H1 (cell line): ENCODE results near the gene TGFBI. TPM values are rescaled to one million over a fixed set of nuclear protein-coding genes. Genes with fewer than 3 reads are reported as not detected.

Source experiments
- CTCF ChIA-PET: fragments of 300-600 bp; sonication (Branson Sonifier 250); formaldehyde crosslinking; loops from one replicate; lab custom pipeline; 2021; ENCODE audit not compliant: partially characterized antibody; lab: Charles Lee
- POLR2A ChIA-PET: fragments of 300-600 bp; sonication (Branson Sonifier 250); formaldehyde crosslinking; loops from one replicate; lab custom pipeline; 2021; ENCODE audit warnings: inconsistent platforms; ENCODE audit not compliant: partially characterized antibody; lab: Charles Lee
- DNase-seq, 2 experiments: peaks; one replicate each; pipeline versions ENCODE4 v3.0.0 to v3.0.0-alpha.2; 2010 to 2022; ENCODE audit warnings: low spot score in 2 of 2, low read depth in 1 of 2, mixed read lengths in 1 of 2
- FAIRE-seq: peaks from 2 replicates; lab custom pipeline; 2011; peaks lifted over from hg19 to GRCh38; lab: Jason Lieb, UNC
- H2AFZ ChIP-seq: 2 replicates; pipeline ENCODE4 v1.8.1; 2012; ENCODE audit warnings: low read length, inconsistent platforms
- H2AK5ac ChIP-seq: 2 replicates; pipeline ENCODE4 v1.6.1; 2013; ENCODE audit warnings: low read depth, low read length
- H2BK120ac ChIP-seq: replicated peaks from 2 replicates; pipeline ENCODE3; 2013; ENCODE audit warnings: low read depth, low read length, inconsistent platforms
- H2BK12ac ChIP-seq: 2 replicates; pipeline ENCODE4 v1.6.1; 2013; ENCODE audit warnings: low read depth, low read length
- H2BK15ac ChIP-seq: 2 replicates; pipeline ENCODE4 v1.6.1; 2013; ENCODE audit warnings: low read length
- H2BK20ac ChIP-seq: 2 replicates; pipeline ENCODE4 v1.6.1; 2013; ENCODE audit warnings: low read length
- H2BK5ac ChIP-seq: 2 replicates; pipeline ENCODE4 v1.6.1; 2013; ENCODE audit warnings: low read depth, low read length
- H3K14ac ChIP-seq: 2 replicates; pipeline ENCODE4 v1.6.1; 2013; ENCODE audit warnings: inconsistent platforms; ENCODE audit not compliant: insufficient read length
- H3K18ac ChIP-seq: 2 replicates; pipeline ENCODE4 v1.6.1; 2013; ENCODE audit warnings: low read length; ENCODE audit errors: extremely low read depth
- H3K23ac ChIP-seq: 2 replicates; pipeline ENCODE4 v1.6.1; 2013; ENCODE audit warnings: inconsistent platforms; ENCODE audit not compliant: insufficient read length
- H3K23me2 ChIP-seq: 2 replicates; pipeline ENCODE4 v1.6.1; 2013; ENCODE audit warnings: low read depth, low read length
- H3K27ac ChIP-seq: 2 replicates; pipeline ENCODE4 v1.6.1; 2011; ENCODE audit warnings: low read depth, low read length, inconsistent platforms
- H3K27me3 ChIP-seq, 4 experiments: replicated peaks in 1 of 4; 1 replicate in 1 of 4; 2 replicates in 3 of 4; pipeline versions ENCODE4 v1.6.1 to v1.8.1; 2011 to 2013; ENCODE audit warnings: low read length in 3 of 4, mild to moderate bottlenecking in 3 of 4, inconsistent platforms in 2 of 4, mixed read lengths in 2 of 4, moderate library complexity in 1 of 4; ENCODE audit not compliant: control insufficient read depth in 3 of 4, insufficient read depth in 3 of 4; ENCODE audit errors: extremely low read depth in 1 of 4
- H3K36me3 ChIP-seq, 4 experiments: 2 replicates each; pipeline versions ENCODE4 v1.6.1 to v1.8.1; 2011 to 2013; ENCODE audit warnings: mild to moderate bottlenecking in 4 of 4, low read length in 3 of 4, moderate library complexity in 2 of 4, control low read depth in 1 of 4, inconsistent platforms in 1 of 4; ENCODE audit not compliant: insufficient read depth in 4 of 4, control insufficient read depth in 2 of 4
- H3K4ac ChIP-seq: replicated peaks from 2 replicates; pipeline ENCODE3; 2013; ENCODE audit warnings: low read length, low read depth, mixed read lengths, inconsistent platforms; ENCODE audit not compliant: insufficient read length
- H3K4me1 ChIP-seq, 4 experiments: replicated peaks in 1 of 4; 1 replicate in 1 of 4; 2 replicates in 3 of 4; pipeline versions ENCODE4 v1.6.1 to v1.8.1; 2011 to 2013; ENCODE audit warnings: low read length in 3 of 4, inconsistent platforms in 2 of 4, mixed read lengths in 1 of 4; ENCODE audit not compliant: insufficient read depth in 4 of 4, control insufficient read depth in 3 of 4
- H3K4me2 ChIP-seq, 2 experiments: 2 replicates each; pipeline versions ENCODE4 v1.6.1 to v1.8.1; 2011 to 2013; ENCODE audit warnings: low read depth in 2 of 2, low read length in 2 of 2, control low read depth in 1 of 2, inconsistent platforms in 1 of 2, mild to moderate bottlenecking in 1 of 2; ENCODE audit not compliant: insufficient read depth in 1 of 2
- H3K4me3 ChIP-seq, 4 experiments: fragments of 200-600, 300-600 bp in 1 of 4; sonication (generic), shearing (Covaris generic), sonication (Bioruptor Twin) in 1 of 4; 2 replicates each; pipeline versions ENCODE4 v1.5.1 to v1.8.1; 2011 to 2016; ENCODE audit warnings: low read length in 4 of 4, low read depth in 3 of 4, control low read depth in 2 of 4, inconsistent platforms in 2 of 4, mild to moderate bottlenecking in 2 of 4, mixed read lengths in 1 of 4, moderate library complexity in 1 of 4; ENCODE audit not compliant: insufficient read depth in 2 of 4; ENCODE audit errors: extremely low read depth in 1 of 4
- H3K56ac ChIP-seq: replicated peaks from 2 replicates; pipeline ENCODE3; 2013; ENCODE audit warnings: low read depth, mild to moderate bottlenecking, mixed read lengths, low read length, inconsistent platforms; ENCODE audit not compliant: insufficient read length
- H3K79me1 ChIP-seq: 2 replicates; pipeline ENCODE4 v1.6.1; 2013; ENCODE audit warnings: low read depth, low read length, control low read depth
- H3K79me2 ChIP-seq, 2 experiments: 2 replicates each; pipeline versions ENCODE4 v1.6.1 to v1.8.1; 2012 to 2013; ENCODE audit warnings: low read length in 2 of 2, mild to moderate bottlenecking in 2 of 2, inconsistent platforms in 1 of 2; ENCODE audit not compliant: insufficient read depth in 2 of 2, control insufficient read depth in 1 of 2
- H3K9ac ChIP-seq, 4 experiments: replicated peaks in 1 of 4; 1 replicate in 1 of 4; 2 replicates in 3 of 4; pipeline versions ENCODE4 v1.6.1 to v1.8.1; 2011 to 2013; ENCODE audit warnings: low read depth in 3 of 4, low read length in 3 of 4, control low read depth in 2 of 4, mild to moderate bottlenecking in 2 of 4, moderate library complexity in 2 of 4, inconsistent platforms in 1 of 4; ENCODE audit errors: extremely low read depth in 1 of 4
- H3K9me3 ChIP-seq, 2 experiments: 2 replicates each; pipeline versions ENCODE4 v1.6.1 to v1.8.1; 2012 to 2013; ENCODE audit warnings: mild to moderate bottlenecking in 2 of 2, moderate library complexity in 2 of 2, control low read depth in 1 of 2, inconsistent platforms in 1 of 2, low read depth in 1 of 2, low read length in 1 of 2, mixed read lengths in 1 of 2; ENCODE audit not compliant: insufficient read depth in 2 of 2
- H4K20me1 ChIP-seq, 2 experiments: replicated peaks in 1 of 2; 2 replicates each; pipeline versions ENCODE3 to v1.8.1; 2011 to 2013; ENCODE audit warnings: inconsistent platforms in 2 of 2, low read length in 2 of 2, mild to moderate bottlenecking in 1 of 2; ENCODE audit not compliant: insufficient read depth in 2 of 2, control insufficient read depth in 1 of 2
- H4K5ac ChIP-seq: 2 replicates; pipeline ENCODE4 v1.6.1; 2013; ENCODE audit warnings: low read length, low read depth, mixed read lengths, inconsistent platforms; ENCODE audit not compliant: insufficient read length
- H4K8ac ChIP-seq: 2 replicates; pipeline ENCODE4 v1.8.0; 2013; ENCODE audit warnings: mild to moderate bottlenecking, moderate library complexity, low read length, inconsistent platforms; ENCODE audit not compliant: insufficient read depth; ENCODE audit errors: extremely low read depth
- H4K91ac ChIP-seq: replicated peaks from 2 replicates; pipeline ENCODE3; 2013; ENCODE audit warnings: low read length, mixed read lengths, inconsistent platforms; ENCODE audit not compliant: insufficient read length
- BRCA1 ChIP-seq: IDR thresholded peaks from 2 replicates; pipeline ENCODE4 v1.6.1; 2012; ENCODE audit warnings: low read depth, low read length, improper control_type of control experiment
- CBX5 ChIP-seq: fragments of 300-800, 300-1000 bp; sonication (generic); IDR thresholded peaks from 2 replicates; pipeline ENCODE4 v1.7.1; 2016; ENCODE audit warnings: antibody characterized with exemption, low read length, low read depth
- CHD2 ChIP-seq: IDR thresholded peaks from 2 replicates; pipeline ENCODE4 v1.6.1; 2012; ENCODE audit warnings: low read length, improper control_type of control experiment
- CTCF ChIP-seq, 3 experiments: IDR thresholded peaks; 1 replicate in 2 of 3; 2 replicates in 1 of 3; pipeline versions ENCODE4 v1.5.1 to v1.6.1; 2011; ENCODE audit warnings: low read length in 3 of 3, mild to moderate bottlenecking in 3 of 3, inconsistent platforms in 2 of 3, low read depth in 1 of 3, moderate library complexity in 1 of 3; ENCODE audit not compliant: insufficient read depth in 1 of 3; ENCODE audit errors: control extremely low read depth in 1 of 3
- POLR2AphosphoS5 ChIP-seq: IDR thresholded peaks from 2 replicates; pipeline ENCODE4 v1.6.1; 2011; ENCODE audit warnings: low read depth, low read length
- RFX5 ChIP-seq: IDR thresholded peaks from 2 replicates; pipeline ENCODE4 v1.6.1; 2011; ENCODE audit warnings: low read depth, low read length, improper control_type of control experiment, borderline replicate concordance
- SIN3A ChIP-seq, 2 experiments: IDR thresholded peaks in 1 of 2; conservative IDR thresholded peaks in 1 of 2; 2 replicates each; pipeline ENCODE4 v1.6.1; 2011 to 2012; ENCODE audit warnings: low read length in 2 of 2, improper control_type of control experiment in 1 of 2, low read depth in 1 of 2, mild to moderate bottlenecking in 1 of 2
- SP4 ChIP-seq: IDR thresholded peaks from 2 replicates; pipeline ENCODE4 v1.6.1; 2012; ENCODE audit warnings: low read length, inconsistent platforms
- SRF ChIP-seq: IDR thresholded peaks from 2 replicates; pipeline ENCODE4 v1.6.1; 2011; ENCODE audit warnings: mild to moderate bottlenecking, low read depth, low read length, moderate library complexity
- SUZ12 ChIP-seq: fragments of 200-600 bp; sonication (generic); IDR thresholded peaks from 2 replicates; pipeline ENCODE4 v1.6.1; 2012; ENCODE audit warnings: mild to moderate bottlenecking, inconsistent platforms, low read length, moderate library complexity, mixed read lengths
- ZNF274 ChIP-seq: IDR thresholded peaks from 2 replicates; pipeline ENCODE4 v1.7.0; 2012; ENCODE audit warnings: low read length, borderline replicate concordance; ENCODE audit errors: extremely low read depth
- WGBS, 2 experiments: shearing (Covaris generic) in 1 of 2; methylation state at CpG; one replicate each; pipeline versions ENCODE4 v1.1.6 to v1.1.7; 2013 to 2015; ENCODE audit warnings: low lambda C conversion rate in 2 of 2, mixed read lengths in 2 of 2, inconsistent platforms in 1 of 2, low coverage in 1 of 2, missing lambda C conversion rate in 1 of 2; ENCODE audit not compliant: insufficient replicate concordance in 2 of 2, insufficient coverage in 1 of 2, insufficient read length in 1 of 2; ENCODE audit errors: extremely low coverage in 1 of 2, missing lambda C conversion rate in 1 of 2; 5-methylcytosine and 5-hydroxymethylcytosine counted together
- polyA plus RNA-seq, 7 experiments: library from polyadenylated mRNA; depleted of rRNA in 3 of 7; stranded (reverse) in 5 of 7; unstranded in 2 of 7; fragments of >200 nt in 5 of 7; fragments of 200-250 nt in 2 of 7; gene quantifications; 1 replicate in 5 of 7; 2 replicates in 1 of 7; 4 replicates in 1 of 7; pipeline versions ENCODE4 v1.2.1 to v1.2.3, GENCODE V29; 2011 to 2013; ENCODE audit warnings: missing spikeins in 2 of 7, mixed read lengths in 2 of 7
- total RNA-seq: library from RNA; stranded (reverse); fragmentation: NEBNext Ultra II Directional; extraction: Animal tissue kit (Norgen Biotek cat#: 25700); gene quantifications from 2 replicates; pipeline ENCODE4 v1.2.1, GENCODE V29; 2021

The TGFBI gene
- total and polyA plus RNA-seq, 2 of the 8 experiments (the other 6 are each of a cell fraction or from before 2014, with no cell fraction given): 6.0 to 8.5 TPM

GRCh38 chr5:135993880-135994636 lies 34.7 kb upstream of the TGFBI start:
- DNase-seq (no peak), FAIRE-seq (no peak)
- no peak overlapping the region for H3K23ac ChIP-seq
- no peak overlapping the region for H2AK5ac ChIP-seq
- H3K4me3 ChIP-seq: no peak overlapping the region
- H3K9me3 ChIP-seq: no peaks in the 10 kb centered on the region
- no peak overlapping the region for H3K9ac ChIP-seq
- H2AFZ ChIP-seq: no peak overlapping the region
- 86% methylated on average over 6 of the region's 6 CpGs; no CpG with 5 or more reads in 1 of the 2 experiments for whole genome bisulfite sequencing, 2 experiments
- H3K23me2 ChIP-seq: no peaks in the 10 kb centered on the region
- H2BK20ac ChIP-seq: no peak overlapping the region
- no peaks in the 10 kb centered on the region for H3K27me3 ChIP-seq
- H4K20me1 ChIP-seq: no peaks in the 10 kb centered on the region
- H3K36me3 ChIP-seq: no peaks in the 10 kb centered on the region
- no peak overlapping the region for H3K14ac ChIP-seq
- ChIA-PET CTCF (interaction anchor here (0.7 to 2.1 kb wide), 7 partner anchors 9 to 69 kb away, joined by 3 to 8 read pairs (median 4); no protein-coding TSS in a partner anchor), POLR2A (no interaction called here)
- no peak overlapping the region for H4K8ac ChIP-seq
- H2BK15ac ChIP-seq: no peak overlapping the region
- no peak overlapping the region for H4K5ac ChIP-seq
- H3K18ac ChIP-seq: no peak overlapping the region
- H2BK12ac ChIP-seq: no peak overlapping the region
- H2BK5ac ChIP-seq: no peak overlapping the region
- H3K4me1 ChIP-seq: no peaks in the 10 kb centered on the region
- H3K4ac ChIP-seq: no peak overlapping the region
- H3K27ac ChIP-seq: no peak overlapping the region
- no peak overlapping the region for H4K91ac ChIP-seq
- H3K79me2 ChIP-seq: no peaks in the 10 kb centered on the region
- H3K56ac ChIP-seq: no peak overlapping the region
- no peaks in the 10 kb centered on the region for H3K79me1 ChIP-seq
- H3K4me2 ChIP-seq: no peak overlapping the region
- no peak overlapping the region for H2BK120ac ChIP-seq
- TF ChIP-seq CBX5 (no peak), CTCF (IDR thresholded peaks at IDR 0.05; ENCODE audit: control extremely low read depth in 1 of 3, insufficient read depth in 1 of 3, low read depth in 1 of 3, low read length in 3 of 3) (no peak), SP4 (no peak), BRCA1 (no peak), CHD2 (no peak), SRF (no peak), ZNF274 (no peak), POLR2AphosphoS5 (no peak), RFX5 (no peak), SUZ12 (no peak), SIN3A (conservative IDR thresholded peaks at IDR 0.05 in 1 of 2, IDR thresholded peaks at IDR 0.05 in 1 of 2; ENCODE audit: low read depth in 1 of 2, low read length in 2 of 2) (no peak)
